Measurements from ENCODE around the gene CENPB. TPM values are rescaled to one million over a fixed set of nuclear protein-coding genes. Genes with fewer than 3 reads are reported as not detected.
A peak's percentile ranks its signal among the peaks of the same experiment; 100 is the strongest.

The CENPB gene
- polyA plus RNA-seq, 1 donor (not counting 4 experiments of a cell fraction or from before 2014, with no cell fraction given): 18.1 TPM

- no peak overlapping the region for H3K4me3 ChIP-seq (ENCODE audit: control insufficient read depth in 2 of 3, extremely low read depth in 1 of 3, insufficient read depth in 2 of 3, low read depth in 1 of 3, low read length in 3 of 3)
- no peak for TF ChIP-seq EZH2 (IDR thresholded peaks at IDR 0.05; ENCODE audit: low read length)
- TF ChIP-seq CTCF (optimal IDR thresholded peaks at IDR 0.05 in 1 of 3, IDR thresholded peaks at IDR 0.05 in 1 of 3, conservative IDR thresholded peaks at IDR 0.05 in 1 of 3; ENCODE audit: extremely low read depth in 1 of 3, insufficient read depth in 2 of 3, low read length in 3 of 3): no peak
- H3K4me2 ChIP-seq (ENCODE audit: control insufficient read depth, extremely low read depth, insufficient read depth, low read depth, low read length): no peak overlapping the region
- no peaks in the 10 kb centered on the region for H3K27me3 ChIP-seq (ENCODE audit: control insufficient read depth, extremely low read depth, insufficient read depth, low read length)
- DNase-seq (ENCODE audit: low read depth, low spot score) (no peak), FAIRE-seq (no peak)
- H3K9me1 ChIP-seq (ENCODE audit: control insufficient read depth, extremely low read depth, insufficient read depth, low read length): no peaks in the 10 kb centered on the region
- dilution Hi-C loops (cut with MboI; ENCODE audit: extremely low pct_ligation_motif_present, low sequenced_read_pairs): no loop called here
- H3K27ac ChIP-seq (ENCODE audit: control insufficient read depth, insufficient read depth, low read length): peak overlapping the region; percentile 43
- H4K20me1 ChIP-seq (ENCODE audit: control insufficient read depth, extremely low read depth, insufficient read depth, low read length): no peaks in the 10 kb centered on the region
- H3K79me2 ChIP-seq (ENCODE audit: control insufficient read depth, insufficient read depth, low read length): no peaks in the 10 kb centered on the region
- H3K9me3 ChIP-seq (ENCODE audit: control insufficient read depth, low read depth, low read length): no peaks in the 10 kb centered on the region
- peak overlapping the region; percentile 13 for H2AFZ ChIP-seq (ENCODE audit: control insufficient read depth, low read length)
- H3K9ac ChIP-seq (ENCODE audit: control insufficient read depth, extremely low read depth, insufficient read depth, low read length): peak overlapping the region; percentile 15
- H3K36me3 ChIP-seq (ENCODE audit: control insufficient read depth in 2 of 2, extremely low read depth in 1 of 2, insufficient read depth in 2 of 2, low read length in 2 of 2): no peaks in the 10 kb centered on the region
- peaks cover 31% of the 10 kb centered on the region for H3K4me1 ChIP-seq (ENCODE audit: control insufficient read depth, extremely low read depth, insufficient read depth, low read length)
These were observed 26.7 kb upstream of the CENPB start for GRCh38 chr20:3812975-3813847.

GRCh38 chr20:3812259-3812681 is 25.7 kb upstream of the CENPB start:
- Histone ChIP-seq H3K9me1 (ENCODE audit: control insufficient read depth, extremely low read depth, insufficient read depth, low read length) (no peaks in the 10 kb centered on the region), H3K27me3 (ENCODE audit: control insufficient read depth, extremely low read depth, insufficient read depth, low read length) (no peaks in the 10 kb centered on the region), H3K9me3 (ENCODE audit: control insufficient read depth, low read depth, low read length) (no peaks in the 10 kb centered on the region), H3K27ac (ENCODE audit: control insufficient read depth, insufficient read depth, low read length) (peak overlapping the region; percentile 97), H3K9ac (ENCODE audit: control insufficient read depth, extremely low read depth, insufficient read depth, low read length) (peak overlapping the region; percentile 59), H2AFZ (ENCODE audit: control insufficient read depth, low read length) (peak overlapping the region; percentile 40), H3K4me2 (ENCODE audit: control insufficient read depth, extremely low read depth, insufficient read depth, low read depth, low read length) (no peak overlapping the region), H4K20me1 (ENCODE audit: control insufficient read depth, extremely low read depth, insufficient read depth, low read length) (no peaks in the 10 kb centered on the region), H3K4me3 (ENCODE audit: control insufficient read depth in 2 of 3, extremely low read depth in 1 of 3, insufficient read depth in 2 of 3, low read depth in 1 of 3, low read length in 3 of 3) (no peak overlapping the region), H3K4me1 (ENCODE audit: control insufficient read depth, extremely low read depth, insufficient read depth, low read length) (peaks cover 38% of the 10 kb centered on the region), H3K79me2 (ENCODE audit: control insufficient read depth, insufficient read depth, low read length) (no peaks in the 10 kb centered on the region), H3K36me3 (ENCODE audit: control insufficient read depth in 2 of 2, extremely low read depth in 1 of 2, insufficient read depth in 2 of 2, low read length in 2 of 2) (no peaks in the 10 kb centered on the region)
- dilution Hi-C loops (cut with MboI; ENCODE audit: extremely low pct_ligation_motif_present, low sequenced_read_pairs): no loop called here
- FAIRE-seq: no peak
- DNase-seq (ENCODE audit: low read depth, low spot score): no peak
- no peak for TF ChIP-seq CTCF (optimal IDR thresholded peaks at IDR 0.05 in 1 of 3, IDR thresholded peaks at IDR 0.05 in 1 of 3, conservative IDR thresholded peaks at IDR 0.05 in 1 of 3; ENCODE audit: extremely low read depth in 1 of 3, insufficient read depth in 2 of 3, low read length in 3 of 3)

Measured in keratinocyte (primary cell).